Measurements from ENCODE around the gene IQSEC1.

Gene IQSEC1

DNA sequence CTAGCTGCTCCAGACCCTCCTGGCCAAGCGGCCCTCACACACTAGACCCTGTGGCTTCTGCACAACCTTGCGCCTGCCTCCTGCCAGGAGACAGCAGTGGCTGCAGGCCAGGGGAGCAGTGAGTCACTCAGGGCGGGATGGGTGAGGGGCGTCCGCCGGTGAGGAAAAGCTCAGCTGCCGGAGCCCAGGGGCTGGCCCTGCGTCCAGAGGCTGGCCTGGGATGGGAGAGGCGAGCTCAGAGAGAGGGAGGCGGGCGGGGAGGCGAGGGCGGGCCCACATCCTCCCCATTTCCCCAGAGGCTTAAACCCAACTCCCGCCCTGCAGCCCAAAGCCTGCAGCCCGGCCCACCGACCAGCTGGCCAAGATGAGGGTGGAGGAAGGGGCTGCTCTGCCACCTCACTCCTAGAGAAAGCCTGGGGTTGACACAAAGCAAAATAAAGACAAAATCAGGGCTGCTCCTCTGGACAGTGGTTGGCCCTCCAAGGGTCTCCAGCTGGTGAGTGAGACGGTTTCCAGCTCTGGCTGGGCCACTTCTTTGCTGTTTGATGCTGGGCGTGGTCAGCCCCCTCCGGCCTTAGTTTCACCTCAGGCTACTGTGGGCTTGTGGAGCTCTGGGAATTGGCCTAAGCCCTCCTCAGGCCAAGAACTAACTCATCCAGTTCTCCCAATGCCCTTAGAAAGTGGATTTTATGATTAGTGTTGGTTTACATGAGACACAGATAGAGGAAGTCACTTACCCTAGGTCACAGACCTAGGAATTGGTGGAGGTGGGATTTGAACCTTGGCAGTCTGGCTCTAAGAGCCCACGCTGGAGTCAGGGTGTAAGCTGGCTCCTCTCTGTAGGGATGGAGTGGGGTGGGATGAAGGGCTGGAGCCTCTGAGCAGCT, 50.6 kb downstream of the IQSEC1 start:
- Histone ChIP-seq H3K27me3 (ENCODE audit: control insufficient read depth in 2 of 2, insufficient read depth in 2 of 2, low read length in 2 of 2) (no peaks in the 10 kb centered on the region), H3K9me3 (ENCODE audit: control insufficient read depth in 2 of 2, low read length in 2 of 2) (no peaks in the 10 kb centered on the region), H3K4me1 (ENCODE audit: control insufficient read depth in 2 of 2, insufficient read depth in 2 of 2, low read length in 2 of 2) (peaks cover 10 to 16% of the 10 kb centered on the region in 2 donors), H3K36me3 (ENCODE audit: control insufficient read depth in 2 of 2, insufficient read depth in 2 of 2, low read length in 2 of 2) (no peaks in the 10 kb centered on the region), H3K9ac (ENCODE audit: low read depth in 1 of 2, low read length in 2 of 2) (peak overlapping the region; percentile 45 to 52), H3K4me3 (ENCODE audit: low read length in 2 of 2) (peak overlapping the region; percentile 42 to 66), H3K27ac (ENCODE audit: low read depth in 2 of 2, low read length in 2 of 2) (peak overlapping the region; percentile 37 to 38)

DNA sequence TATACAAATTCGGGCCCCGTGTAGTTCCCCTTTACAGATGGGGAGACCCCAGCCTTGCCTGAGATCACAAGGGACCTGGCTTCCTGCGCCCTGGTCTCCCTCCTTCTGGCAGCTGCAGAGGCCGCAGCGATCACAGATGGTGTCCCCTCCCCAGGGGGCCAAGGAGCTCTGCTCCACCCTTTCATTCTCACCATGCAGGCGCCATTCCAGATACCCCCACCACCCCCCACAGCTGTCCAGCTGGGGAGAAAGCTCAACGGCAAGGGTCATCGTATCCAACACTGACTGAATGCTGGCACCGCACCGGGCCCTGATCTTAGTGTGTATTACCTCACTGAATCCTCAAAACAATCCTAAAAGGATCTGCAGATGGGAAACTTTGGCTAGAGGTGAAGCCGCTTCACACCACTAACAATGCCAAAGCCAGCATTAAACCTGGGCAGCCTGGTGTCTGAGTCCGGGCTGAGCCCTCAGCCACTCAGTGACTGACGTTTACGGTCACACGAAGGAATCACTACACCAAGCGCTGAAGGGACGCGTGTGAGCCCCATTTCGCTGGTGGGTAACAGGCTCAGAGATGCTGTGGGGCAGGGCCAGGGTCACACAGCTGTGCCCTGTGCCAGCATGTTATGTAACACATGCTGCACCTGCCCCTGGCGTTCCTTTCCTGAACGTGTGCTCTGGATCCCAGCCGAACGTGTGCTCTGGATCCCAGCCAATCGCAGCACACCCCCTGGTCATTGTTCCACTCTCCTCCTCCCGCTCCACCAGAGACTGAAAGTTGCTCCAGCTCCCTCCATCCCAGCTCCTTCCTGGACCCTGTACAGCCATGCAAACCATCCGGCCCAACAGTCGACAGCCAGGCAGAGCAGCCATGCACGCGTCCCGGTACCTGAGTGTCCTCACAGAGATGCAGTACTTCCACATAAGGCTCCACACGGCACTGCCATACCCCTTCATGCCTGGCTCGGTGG, 51.8 kb downstream of the IQSEC1 start:
- Histone ChIP-seq H3K9me3 (ENCODE audit: control insufficient read depth in 2 of 2, low read length in 2 of 2) (no peaks in the 10 kb centered on the region), H3K4me3 (ENCODE audit: low read length in 2 of 2) (peak overlapping the region; percentile 42 to 66), H3K9ac (ENCODE audit: low read depth in 1 of 2, low read length in 2 of 2) (peak overlapping the region; percentile 45 to 52), H3K36me3 (ENCODE audit: control insufficient read depth in 2 of 2, insufficient read depth in 2 of 2, low read length in 2 of 2) (no peaks in the 10 kb centered on the region), H3K27ac (ENCODE audit: low read depth in 2 of 2, low read length in 2 of 2) (peak overlapping the region in 1 of 2 donors; percentile 43), H3K4me1 (ENCODE audit: control insufficient read depth in 2 of 2, insufficient read depth in 2 of 2, low read length in 2 of 2) (peaks cover 17 to 26% of the 10 kb centered on the region in 2 donors), H3K27me3 (ENCODE audit: control insufficient read depth in 2 of 2, insufficient read depth in 2 of 2, low read length in 2 of 2) (no peaks in the 10 kb centered on the region)

DNA sequence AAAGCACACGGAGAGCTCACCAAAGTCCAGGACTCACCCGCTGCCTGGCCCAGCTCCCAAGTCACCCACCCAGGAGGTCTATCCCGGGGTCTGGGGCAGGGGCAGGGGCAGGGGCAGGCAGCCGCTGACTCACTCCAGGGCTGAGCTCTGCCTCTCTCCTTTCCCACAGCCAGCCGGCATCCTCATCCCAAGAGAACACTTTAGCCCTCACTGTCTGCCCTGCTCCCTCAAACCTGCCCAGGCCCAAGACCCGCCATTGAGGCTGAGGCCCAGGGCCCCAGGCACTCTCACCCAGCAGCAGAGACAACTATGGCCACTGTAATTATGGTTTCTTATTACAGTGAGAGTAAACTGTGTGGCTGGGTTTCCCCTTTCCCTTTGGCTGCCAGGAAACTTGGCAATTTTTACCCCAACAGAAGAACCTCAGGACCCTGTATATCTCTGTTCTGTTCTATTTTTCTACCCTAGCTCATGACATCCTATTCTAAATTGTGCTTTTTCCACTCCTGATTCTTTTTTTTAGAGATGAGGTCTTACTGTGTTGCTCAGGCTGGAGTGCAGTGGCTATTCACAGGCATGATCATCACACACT, 53.0 kb downstream of the IQSEC1 start:
- H3K9ac ChIP-seq (ENCODE audit: low read depth in 1 of 2, low read length in 2 of 2) = no peak overlapping the region
- H3K4me1 ChIP-seq (ENCODE audit: control insufficient read depth in 2 of 2, insufficient read depth in 2 of 2, low read length in 2 of 2) = peaks cover 23 to 37% of the 10 kb centered on the region in 2 donors
- no peaks in the 10 kb centered on the region for H3K27me3 ChIP-seq (ENCODE audit: control insufficient read depth in 2 of 2, insufficient read depth in 2 of 2, low read length in 2 of 2)
- H3K36me3 ChIP-seq (ENCODE audit: control insufficient read depth in 2 of 2, insufficient read depth in 2 of 2, low read length in 2 of 2) = no peaks in the 10 kb centered on the region
- peak overlapping the region in 1 of 2 donors; percentile 9 for H3K27ac ChIP-seq (ENCODE audit: low read depth in 2 of 2, low read length in 2 of 2)
- no peaks in the 10 kb centered on the region for H3K9me3 ChIP-seq (ENCODE audit: control insufficient read depth in 2 of 2, low read length in 2 of 2)
- H3K4me3 ChIP-seq (ENCODE audit: low read length in 2 of 2) = peak overlapping the region in 1 of 2 donors; percentile 31

DNA sequence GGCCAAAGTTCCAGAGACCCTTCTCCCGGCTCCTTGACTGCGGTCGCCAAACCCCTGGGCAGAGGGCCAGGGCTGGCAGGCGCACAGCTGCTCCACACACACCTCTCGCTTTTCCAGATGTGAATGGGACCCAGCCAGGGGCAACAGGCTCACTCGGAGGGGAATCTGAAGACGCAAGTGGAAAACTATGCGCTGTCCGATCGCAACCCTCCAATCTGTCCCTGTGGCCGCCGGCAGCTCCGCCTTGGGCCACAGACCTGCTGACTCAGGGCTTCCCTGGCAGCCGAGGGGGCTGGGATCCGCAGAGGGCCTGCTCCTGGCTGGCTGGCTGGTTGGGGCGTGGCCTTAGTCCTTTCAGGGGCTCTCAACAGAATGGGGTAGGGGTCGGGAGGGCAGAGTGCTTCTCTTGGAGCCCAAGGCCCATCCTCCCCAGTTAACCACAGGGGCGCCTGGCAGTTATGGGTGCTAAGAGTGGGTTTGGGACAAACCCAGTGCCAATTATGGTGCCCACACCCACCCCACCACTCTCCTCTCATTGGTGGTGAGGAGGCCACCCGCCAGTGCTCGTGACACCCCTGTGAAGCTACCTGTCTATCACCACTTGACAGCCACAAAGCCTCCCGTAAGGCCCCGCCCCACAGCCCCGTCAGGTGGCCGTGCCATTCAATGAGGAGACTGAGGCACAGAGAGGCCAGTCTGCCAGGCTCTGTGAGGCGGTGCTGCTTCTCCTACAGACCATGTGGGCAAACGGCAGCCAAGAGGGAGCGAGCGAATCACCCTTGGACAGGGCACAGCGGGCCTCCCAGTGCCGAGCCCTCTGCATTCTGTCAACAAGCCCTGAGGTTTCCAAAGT, 53.8 kb downstream of the IQSEC1 start:
- H3K27ac ChIP-seq (ENCODE audit: low read depth in 2 of 2, low read length in 2 of 2) = peak overlapping the region in 1 of 2 donors; percentile 9
- H3K4me1 ChIP-seq (ENCODE audit: control insufficient read depth in 2 of 2, insufficient read depth in 2 of 2, low read length in 2 of 2) = peaks cover 26 to 37% of the 10 kb centered on the region in 2 donors
- H3K4me3 ChIP-seq (ENCODE audit: low read length in 2 of 2) = peak overlapping the region in 1 of 2 donors; percentile 31

DNA sequence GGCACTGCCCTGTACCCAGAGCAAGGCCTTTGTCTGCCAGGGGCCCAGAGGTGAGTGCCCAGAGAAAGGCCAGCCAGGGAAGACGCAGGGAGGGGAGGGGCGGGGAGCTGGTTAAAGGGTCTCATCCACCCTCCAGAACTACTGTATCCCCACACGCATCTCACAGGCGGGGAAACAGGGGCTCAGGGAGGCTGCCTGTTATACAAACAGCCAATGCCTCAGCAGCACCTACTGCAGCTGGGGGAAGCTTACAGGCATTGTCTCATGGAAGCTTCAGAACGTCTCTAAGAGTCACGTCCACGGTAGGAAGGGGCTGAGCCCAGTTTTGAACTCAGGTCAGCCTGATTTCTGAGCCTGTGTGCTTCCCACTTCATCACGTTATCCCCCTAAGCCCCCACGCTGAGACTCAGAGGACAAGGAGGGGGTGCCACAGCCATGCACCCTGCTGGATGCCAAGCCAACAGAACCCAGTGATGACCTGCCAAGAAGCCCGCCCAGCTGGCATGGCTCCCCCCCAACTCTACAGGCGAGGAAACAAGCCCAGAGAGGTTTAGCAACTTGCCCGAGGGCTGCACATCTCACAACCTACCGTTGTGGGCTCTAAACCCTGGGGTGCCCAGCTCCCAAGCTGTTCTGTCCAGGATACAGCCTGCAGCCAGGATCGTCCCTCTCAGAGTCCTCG, 54.5 kb downstream of the IQSEC1 start:
- Histone ChIP-seq H3K27me3 (ENCODE audit: control insufficient read depth in 2 of 2, insufficient read depth in 2 of 2, low read length in 2 of 2) (no peaks in the 10 kb centered on the region), H3K9me3 (ENCODE audit: control insufficient read depth in 2 of 2, low read length in 2 of 2) (no peaks in the 10 kb centered on the region), H3K4me3 (ENCODE audit: low read length in 2 of 2) (peak overlapping the region; percentile 7 to 31), H3K9ac (ENCODE audit: low read depth in 1 of 2, low read length in 2 of 2) (no peak overlapping the region), H3K27ac (ENCODE audit: low read depth in 2 of 2, low read length in 2 of 2) (no peak overlapping the region), H3K36me3 (ENCODE audit: control insufficient read depth in 2 of 2, insufficient read depth in 2 of 2, low read length in 2 of 2) (no peaks in the 10 kb centered on the region), H3K4me1 (ENCODE audit: control insufficient read depth in 2 of 2, insufficient read depth in 2 of 2, low read length in 2 of 2) (peaks cover 31 to 41% of the 10 kb centered on the region in 2 donors)

More for the DNA sequence above, 53.8 kb downstream of the IQSEC1 start:
- Histone ChIP-seq H3K9me3 (ENCODE audit: control insufficient read depth in 2 of 2, low read length in 2 of 2) (no peaks in the 10 kb centered on the region), H3K27me3 (ENCODE audit: control insufficient read depth in 2 of 2, insufficient read depth in 2 of 2, low read length in 2 of 2) (no peaks in the 10 kb centered on the region), H3K36me3 (ENCODE audit: control insufficient read depth in 2 of 2, insufficient read depth in 2 of 2, low read length in 2 of 2) (no peaks in the 10 kb centered on the region), H3K9ac (ENCODE audit: low read depth in 1 of 2, low read length in 2 of 2) (no peak overlapping the region)

DNA sequence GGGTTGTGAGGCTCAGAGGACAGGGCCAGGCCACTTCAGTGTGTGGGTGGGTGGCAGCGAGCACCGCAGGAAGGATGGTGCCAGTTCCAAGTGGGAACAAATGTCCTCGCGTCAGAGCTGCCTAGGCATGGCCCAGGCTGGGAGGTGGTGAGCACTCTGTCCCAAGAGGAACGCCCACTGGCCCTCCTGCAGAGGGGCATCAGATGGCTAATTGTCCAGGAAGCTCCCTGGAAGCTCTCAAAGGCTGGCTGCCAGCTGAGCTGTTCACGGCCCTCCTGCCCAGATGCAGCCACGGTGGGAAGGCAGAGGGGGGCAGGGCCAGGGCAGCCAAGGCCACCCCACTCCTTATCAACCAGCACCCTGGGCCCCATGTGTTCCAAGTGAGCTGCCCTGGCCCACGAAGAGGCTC, 55.2 kb downstream of the IQSEC1 start:
- Histone ChIP-seq H3K9me3 (ENCODE audit: control insufficient read depth in 2 of 2, low read length in 2 of 2) (no peaks in the 10 kb centered on the region), H3K27me3 (ENCODE audit: control insufficient read depth in 2 of 2, insufficient read depth in 2 of 2, low read length in 2 of 2) (no peaks in the 10 kb centered on the region), H3K27ac (ENCODE audit: low read depth in 2 of 2, low read length in 2 of 2) (peak overlapping the region in 1 of 2 donors; percentile 43), H3K36me3 (ENCODE audit: control insufficient read depth in 2 of 2, insufficient read depth in 2 of 2, low read length in 2 of 2) (no peaks in the 10 kb centered on the region), H3K4me3 (ENCODE audit: low read length in 2 of 2) (no peak overlapping the region), H3K4me1 (ENCODE audit: control insufficient read depth in 2 of 2, insufficient read depth in 2 of 2, low read length in 2 of 2) (peaks cover 36 to 41% of the 10 kb centered on the region in 2 donors), H3K9ac (ENCODE audit: low read depth in 1 of 2, low read length in 2 of 2) (no peak overlapping the region)

DNA sequence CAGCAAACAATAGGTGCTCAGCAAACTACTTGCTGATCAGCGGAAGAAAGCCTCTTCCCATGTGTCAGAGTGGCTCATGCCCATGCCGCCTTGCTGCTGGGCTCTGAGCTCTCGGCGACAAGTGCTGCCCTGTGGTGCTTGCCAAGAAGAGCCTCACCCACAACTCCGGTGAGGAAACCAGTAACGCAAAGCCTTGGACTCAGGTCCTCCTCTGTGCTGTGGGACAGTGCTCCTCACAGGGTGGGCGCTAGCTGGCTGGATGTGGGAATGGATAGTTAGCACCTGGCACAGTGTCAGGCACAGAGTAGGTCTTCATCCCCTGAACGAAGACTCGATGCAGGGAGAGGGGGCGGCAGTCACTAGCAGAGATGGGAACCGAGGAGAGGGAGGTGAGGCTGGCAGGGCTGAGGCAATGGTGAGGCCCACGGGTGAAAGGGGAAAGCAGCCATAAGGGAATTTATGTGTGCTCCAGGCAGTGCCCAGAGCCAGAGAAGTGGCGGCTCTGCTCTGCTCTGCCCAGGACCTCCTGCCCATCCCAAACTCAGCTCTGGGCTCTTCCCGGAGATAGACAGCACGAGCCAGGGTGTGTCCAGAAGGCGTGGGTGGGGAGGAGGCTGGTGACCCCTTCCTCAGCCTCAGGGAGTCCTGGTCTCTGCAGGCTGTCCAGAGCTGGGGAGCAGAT, 55.7 kb downstream of the IQSEC1 start:
- Histone ChIP-seq H3K9ac (ENCODE audit: low read depth in 1 of 2, low read length in 2 of 2) (peak overlapping the region; percentile 10 to 17), H3K9me3 (ENCODE audit: control insufficient read depth in 2 of 2, low read length in 2 of 2) (no peaks in the 10 kb centered on the region), H3K27me3 (ENCODE audit: control insufficient read depth in 2 of 2, insufficient read depth in 2 of 2, low read length in 2 of 2) (no peaks in the 10 kb centered on the region), H3K27ac (ENCODE audit: low read depth in 2 of 2, low read length in 2 of 2) (peak overlapping the region in 1 of 2 donors; percentile 93), H3K36me3 (ENCODE audit: control insufficient read depth in 2 of 2, insufficient read depth in 2 of 2, low read length in 2 of 2) (no peaks in the 10 kb centered on the region), H3K4me1 (ENCODE audit: control insufficient read depth in 2 of 2, insufficient read depth in 2 of 2, low read length in 2 of 2) (peaks cover 38 to 44% of the 10 kb centered on the region in 2 donors), H3K4me3 (ENCODE audit: low read length in 2 of 2) (no peak overlapping the region)

DNA sequence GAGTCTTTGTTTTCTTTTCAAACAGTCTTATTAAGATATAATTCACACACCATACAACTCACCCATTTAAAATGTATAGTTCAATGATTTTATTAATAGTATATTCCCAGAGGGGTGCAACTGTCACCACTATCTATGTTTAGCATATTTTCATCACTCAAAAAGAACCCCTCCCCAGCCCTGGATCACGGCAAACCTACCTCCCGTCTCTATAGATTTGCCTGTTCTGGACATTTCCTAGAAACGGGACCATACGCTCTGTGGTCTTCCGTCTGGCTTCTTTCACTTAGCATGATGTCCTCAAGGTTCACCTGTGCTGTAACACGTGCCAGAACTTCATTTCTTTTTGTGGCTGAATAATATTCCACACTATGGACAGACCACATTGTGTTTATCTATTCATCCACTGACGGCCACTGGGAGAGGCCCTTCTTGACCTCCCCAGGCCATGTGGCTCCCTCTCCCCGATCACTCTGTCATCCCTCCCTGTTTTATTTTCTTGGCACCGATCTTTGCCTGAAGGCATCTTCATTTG, 56.4 kb downstream of the IQSEC1 start:
- Histone ChIP-seq H3K9ac (ENCODE audit: low read depth in 1 of 2, low read length in 2 of 2) (peak overlapping the region; percentile 17 to 60), H3K9me3 (ENCODE audit: control insufficient read depth in 2 of 2, low read length in 2 of 2) (no peaks in the 10 kb centered on the region), H3K4me3 (ENCODE audit: low read length in 2 of 2) (peak overlapping the region; percentile 40 to 59), H3K36me3 (ENCODE audit: control insufficient read depth in 2 of 2, insufficient read depth in 2 of 2, low read length in 2 of 2) (no peaks in the 10 kb centered on the region), H3K27ac (ENCODE audit: low read depth in 2 of 2, low read length in 2 of 2) (peak overlapping the region; percentile 78 to 93), H3K27me3 (ENCODE audit: control insufficient read depth in 2 of 2, insufficient read depth in 2 of 2, low read length in 2 of 2) (no peaks in the 10 kb centered on the region), H3K4me1 (ENCODE audit: control insufficient read depth in 2 of 2, insufficient read depth in 2 of 2, low read length in 2 of 2) (peaks cover 43 to 47% of the 10 kb centered on the region in 2 donors)
